Smooth muscle cell (in vitro differentiated cells): Measurements from ENCODE around the gene CDH13. TPM values are rescaled to one million over a fixed set of nuclear protein-coding genes. Genes with fewer than 3 reads are reported as not detected.

Source experiments
- DNase-seq: peaks from one replicate; lab custom pipeline; 2025; ENCODE audit not compliant: unreplicated experiment; lab: John Stamatoyannopoulos, UW
- H2AFZ ChIP-seq: fragments of 200-600 bp; sonication (generic); 2 replicates; pipeline ENCODE4 v1.6.0; 2016; ENCODE audit warnings: antibody characterized with exemption, low read depth, mild to moderate bottlenecking
- H3F3A ChIP-seq: fragments of 200-600 bp; sonication (generic); 2 replicates; pipeline ENCODE4 v1.6.0; 2017; ENCODE audit warnings: antibody characterized with exemption, low read depth
- H3K27ac ChIP-seq: fragments of 200-600 bp; sonication (generic); 2 replicates; pipeline ENCODE4 v1.5.1; 2016; ENCODE audit warnings: low read depth, mild to moderate bottlenecking
- H3K27me3 ChIP-seq: fragments of 200-600 bp; sonication (generic); 2 replicates; pipeline ENCODE4 v1.6.1; 2016; ENCODE audit warnings: low read depth, mild to moderate bottlenecking
- H3K36me3 ChIP-seq: fragments of 200-600 bp; sonication (generic); 2 replicates; pipeline ENCODE4 v1.5.1; 2016; ENCODE audit warnings: low read depth
- H3K4me1 ChIP-seq: fragments of 200-600 bp; sonication (generic); 2 replicates; pipeline ENCODE4 v1.5.1; 2016; ENCODE audit warnings: low read depth
- H3K4me2 ChIP-seq: fragments of 200-600 bp; sonication (generic); 2 replicates; pipeline ENCODE4 v1.6.0; 2016; ENCODE audit warnings: mild to moderate bottlenecking
- H3K4me3 ChIP-seq: fragments of 200-600 bp; sonication (generic); 2 replicates; pipeline ENCODE4 v1.5.1; 2016; ENCODE audit warnings: mild to moderate bottlenecking
- H3K79me2 ChIP-seq: fragments of 200-600 bp; sonication (generic); 2 replicates; pipeline ENCODE4 v1.6.0; 2016; ENCODE audit warnings: low read depth, mild to moderate bottlenecking
- H3K9ac ChIP-seq: fragments of 200-600 bp; sonication (generic); 2 replicates; pipeline ENCODE4 v1.6.0; 2016; ENCODE audit warnings: low read depth
- H3K9me3 ChIP-seq: fragments of 200-600 bp; sonication (generic); replicated peaks from 2 replicates; pipeline ENCODE4 v1.5.1; 2016; ENCODE audit warnings: low read depth
- H4K20me1 ChIP-seq: fragments of 200-600 bp; sonication (generic); 2 replicates; pipeline ENCODE4 v1.6.0; 2016; ENCODE audit warnings: low read depth
- WGBS: methylation state at CpG from one replicate; pipeline ENCODE4 v1.1.7; 2016; ENCODE audit warnings: low lambda C conversion rate; 5-methylcytosine and 5-hydroxymethylcytosine counted together
- polyA plus RNA-seq: library from polyadenylated mRNA; unstranded; fragments of >200 nt; fragmentation: Nextera tagmentation; extraction: Ambion mirVana; gene quantifications from 2 replicates; pipeline ENCODE4 v1.2.1, GENCODE V29; 2016
- total RNA-seq: library from RNA; depleted of rRNA; stranded (reverse); fragments of >200 nt; gene quantifications from 2 replicates; pipeline ENCODE4 v1.2.3, GENCODE V29; 2014
- TF ChIP-seq, protein P1 (sequence below): fragments of 200-600 bp; sonication (generic); IDR thresholded peaks from 2 replicates; pipeline ENCODE4 v1.5.1; 2017; ENCODE audit warnings: borderline replicate concordance, mild to moderate bottlenecking, antibody characterized with exemption; ENCODE audit not compliant: insufficient read depth, poor library complexity, severe bottlenecking

CDH13 gene
- total and polyA plus RNA-seq, 2 experiments from 2014 or later = 12.1 to 32.2 TPM

DNA sequence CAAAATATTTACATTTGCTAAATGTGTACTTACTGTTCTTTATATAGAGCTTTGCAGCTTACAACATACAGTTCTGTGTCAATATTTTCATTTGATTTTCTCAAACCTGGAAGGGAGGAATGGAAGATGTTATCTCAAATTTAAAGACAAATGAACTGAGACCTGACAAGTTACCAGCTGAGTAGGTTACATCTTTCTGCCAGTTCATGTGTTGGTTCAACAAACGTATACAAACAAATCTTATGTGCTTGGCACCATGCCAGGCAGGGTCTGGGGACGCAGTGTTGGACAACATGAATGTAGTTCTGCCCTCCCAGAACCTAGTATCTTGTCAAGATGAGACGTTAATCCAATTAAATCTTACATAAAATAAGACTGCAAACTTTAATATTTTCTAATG is 673.6 kb downstream of the CDH13 start:
- H3K27ac ChIP-seq = no peak overlapping the region
- H4K20me1 ChIP-seq = no peaks in the 10 kb centered on the region
- DNase-seq = no peak
- no peaks in the 10 kb centered on the region for H3K36me3 ChIP-seq
- H3K4me2 ChIP-seq = no peak overlapping the region
- H3K9me3 ChIP-seq = no peaks in the 10 kb centered on the region
- H3K9ac ChIP-seq = no peak overlapping the region
- no peaks in the 10 kb centered on the region for H3K27me3 ChIP-seq
- TF ChIP-seq, protein P1, sequence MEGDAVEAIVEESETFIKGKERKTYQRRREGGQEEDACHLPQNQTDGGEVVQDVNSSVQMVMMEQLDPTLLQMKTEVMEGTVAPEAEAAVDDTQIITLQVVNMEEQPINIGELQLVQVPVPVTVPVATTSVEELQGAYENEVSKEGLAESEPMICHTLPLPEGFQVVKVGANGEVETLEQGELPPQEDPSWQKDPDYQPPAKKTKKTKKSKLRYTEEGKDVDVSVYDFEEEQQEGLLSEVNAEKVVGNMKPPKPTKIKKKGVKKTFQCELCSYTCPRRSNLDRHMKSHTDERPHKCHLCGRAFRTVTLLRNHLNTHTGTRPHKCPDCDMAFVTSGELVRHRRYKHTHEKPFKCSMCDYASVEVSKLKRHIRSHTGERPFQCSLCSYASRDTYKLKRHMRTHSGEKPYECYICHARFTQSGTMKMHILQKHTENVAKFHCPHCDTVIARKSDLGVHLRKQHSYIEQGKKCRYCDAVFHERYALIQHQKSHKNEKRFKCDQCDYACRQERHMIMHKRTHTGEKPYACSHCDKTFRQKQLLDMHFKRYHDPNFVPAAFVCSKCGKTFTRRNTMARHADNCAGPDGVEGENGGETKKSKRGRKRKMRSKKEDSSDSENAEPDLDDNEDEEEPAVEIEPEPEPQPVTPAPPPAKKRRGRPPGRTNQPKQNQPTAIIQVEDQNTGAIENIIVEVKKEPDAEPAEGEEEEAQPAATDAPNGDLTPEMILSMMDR = no peak
- no peaks in the 10 kb centered on the region for H3K4me1 ChIP-seq
- 80% methylated on average over 3 of the region's 3 CpGs for WGBS
- H2AFZ ChIP-seq = no peak overlapping the region
- H3K79me2 ChIP-seq = no peaks in the 10 kb centered on the region
- H3F3A ChIP-seq = no peaks in the 10 kb centered on the region
- H3K4me3 ChIP-seq = no peak overlapping the region

DNA sequence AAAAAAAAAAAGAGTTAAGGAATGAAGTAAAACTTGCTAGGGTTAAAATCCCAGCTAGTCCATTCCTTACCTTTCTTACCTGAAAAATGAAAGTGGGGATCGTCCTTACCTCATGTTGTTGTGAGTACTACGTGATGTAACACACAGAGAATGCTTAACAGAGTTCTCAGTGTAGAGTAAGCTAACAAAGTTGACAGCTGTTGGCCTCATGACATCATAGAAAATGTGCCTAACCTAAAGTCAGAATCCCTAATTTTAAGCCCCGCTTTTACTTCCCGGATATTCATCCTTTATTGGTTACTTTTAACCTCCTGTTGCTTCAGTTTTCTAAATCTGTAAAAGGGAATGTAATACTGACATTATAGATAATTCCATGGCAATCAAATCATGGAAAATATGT is 675.2 kb downstream of the CDH13 start:
- 46% methylated on average over 4 of the region's 4 CpGs for WGBS
- Histone ChIP-seq H3K79me2 (no peaks in the 10 kb centered on the region), H3K36me3 (no peaks in the 10 kb centered on the region), H3F3A (no peaks in the 10 kb centered on the region), H3K4me1 (no peaks in the 10 kb centered on the region), H3K9me3 (no peaks in the 10 kb centered on the region), H3K4me2 (no peak overlapping the region), H3K4me3 (no peak overlapping the region), H3K27me3 (no peaks in the 10 kb centered on the region), H2AFZ (no peak overlapping the region), H3K27ac (no peak overlapping the region), H3K9ac (no peak overlapping the region), H4K20me1 (no peaks in the 10 kb centered on the region)
- TF ChIP-seq, protein P1 = no peak
- DNase-seq = no peak

DNA sequence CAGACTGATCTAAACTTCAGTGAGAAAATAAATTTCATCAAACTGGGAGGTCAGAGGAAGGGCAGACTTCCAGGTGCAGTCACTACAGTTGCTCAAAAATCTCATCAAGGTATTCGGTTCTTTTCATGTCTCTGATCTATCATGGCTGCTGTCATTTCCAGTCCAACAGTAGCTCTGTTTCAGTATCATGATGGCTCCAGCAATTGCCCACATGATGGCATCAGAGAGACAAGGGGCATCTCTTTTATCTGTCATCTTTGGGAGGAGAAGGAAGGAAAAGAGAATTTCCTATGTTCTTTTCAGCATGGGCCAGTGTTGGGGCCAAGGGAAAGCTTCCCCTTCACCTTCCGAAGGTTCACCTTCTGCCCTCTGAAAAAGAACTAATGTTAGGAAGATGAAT is 676.1 kb downstream of the CDH13 start:
- Histone ChIP-seq H3K27me3 (no peaks in the 10 kb centered on the region), H4K20me1 (no peaks in the 10 kb centered on the region), H3K79me2 (no peaks in the 10 kb centered on the region), H3K27ac (no peak overlapping the region), H3K36me3 (no peaks in the 10 kb centered on the region), H3K4me1 (no peaks in the 10 kb centered on the region), H3K4me3 (no peak overlapping the region), H3K4me2 (no peak overlapping the region), H3K9me3 (no peaks in the 10 kb centered on the region), H3F3A (no peaks in the 10 kb centered on the region), H3K9ac (no peak overlapping the region), H2AFZ (no peak overlapping the region)
- 95% methylated on average over 2 of the region's 2 CpGs for WGBS
- no peak for DNase-seq
- TF ChIP-seq, protein P1 = no peak

DNA sequence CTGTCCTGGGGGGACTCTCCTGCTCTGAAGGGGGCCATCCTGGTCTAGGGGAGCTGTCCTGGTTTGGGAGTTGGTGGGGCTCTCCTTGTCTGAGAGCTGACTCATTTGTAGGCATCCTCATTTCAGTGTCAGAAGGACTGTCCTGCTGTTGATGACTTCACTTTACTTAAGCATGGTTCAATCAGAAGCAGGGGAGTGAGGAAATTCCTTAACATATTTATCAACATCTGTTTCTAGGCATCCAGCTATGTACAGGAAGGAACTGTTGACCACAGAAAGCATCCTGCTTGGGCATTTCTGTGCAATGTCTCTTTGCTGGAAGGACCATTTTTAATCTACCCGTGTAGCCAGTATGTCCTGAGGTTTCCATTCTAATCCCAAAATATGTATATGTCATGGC is 678.3 kb downstream of the CDH13 start:
- H3K9me3 ChIP-seq = no peaks in the 10 kb centered on the region
- H4K20me1 ChIP-seq = no peaks in the 10 kb centered on the region
- no peak for DNase-seq
- WGBS = 32% methylated on average over 1 of the region's 1 CpG
- H3K4me1 ChIP-seq = no peaks in the 10 kb centered on the region
- H3F3A ChIP-seq = no peaks in the 10 kb centered on the region
- H3K79me2 ChIP-seq = no peaks in the 10 kb centered on the region
- H3K27me3 ChIP-seq = no peaks in the 10 kb centered on the region
- H3K36me3 ChIP-seq = no peaks in the 10 kb centered on the region
- H3K4me2 ChIP-seq = peak overlapping the region; percentile 33
- peak overlapping the region; percentile 53 for H3K9ac ChIP-seq
- TF ChIP-seq, protein P1 = no peak
- H2AFZ ChIP-seq = no peak overlapping the region
- H3K4me3 ChIP-seq = no peak overlapping the region
- peak overlapping the region; percentile 89 for H3K27ac ChIP-seq
